ENCODE data around the gene EXOSC6. TPM values are rescaled to one million over a fixed set of nuclear protein-coding genes. Genes with fewer than 3 reads are reported as not detected.
"Not testable (repeated sequence)": the region's sequence is repeated elsewhere in the genome, so short reads cannot be mapped to it uniquely, and the experiment has no call there.

Gene EXOSC6
- total RNA-seq, 1 donor from 2014 or later = 8.2 TPM

DNA sequence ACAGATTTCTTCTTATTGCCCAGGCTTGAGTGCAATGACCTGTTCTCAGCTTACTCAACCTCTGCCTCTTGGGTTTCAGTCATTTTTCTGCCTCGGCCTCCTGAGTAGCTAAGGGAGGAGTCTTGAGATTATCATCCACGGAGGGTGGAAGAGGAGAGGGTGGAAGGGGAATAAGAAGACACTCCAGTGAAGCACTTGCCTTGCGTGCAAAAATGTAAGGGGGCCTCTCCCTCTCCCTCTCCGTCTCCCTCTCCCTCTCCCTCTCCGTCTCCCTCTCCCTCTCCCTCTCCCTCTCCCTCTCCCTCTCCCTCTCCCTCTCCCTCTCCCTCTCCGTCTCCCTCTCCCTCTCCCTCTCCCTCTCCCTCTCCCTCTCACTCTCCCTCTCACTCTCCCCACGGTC is 48.2 kb downstream of the EXOSC6 start:
- not testable (repeated sequence) for ATAC-seq; DNase-seq (ENCODE audit: low spot score)

DNA sequence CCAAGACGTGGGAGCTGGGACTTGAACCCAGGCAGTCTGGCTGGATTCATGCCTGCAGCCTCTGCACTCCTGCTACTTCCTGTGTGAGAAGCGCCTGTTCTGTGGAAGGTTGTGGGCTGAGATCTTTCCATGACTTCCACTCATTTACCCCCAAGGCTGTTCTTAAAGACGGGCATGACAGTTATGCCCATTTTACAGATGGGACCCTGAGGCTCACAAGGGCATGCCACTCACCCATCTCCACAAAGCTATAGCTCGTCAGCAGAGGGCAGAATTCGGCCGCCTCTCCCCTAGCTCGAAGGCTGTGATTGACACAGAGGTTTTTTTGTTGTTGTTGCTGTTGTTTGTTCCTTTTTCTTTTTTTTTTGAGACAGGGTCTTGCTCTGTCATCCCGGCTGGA is 51.7 kb downstream of the EXOSC6 start:
- ATAC-seq; DNase-seq (ENCODE audit: low spot score): not testable (repeated sequence)

DNA sequence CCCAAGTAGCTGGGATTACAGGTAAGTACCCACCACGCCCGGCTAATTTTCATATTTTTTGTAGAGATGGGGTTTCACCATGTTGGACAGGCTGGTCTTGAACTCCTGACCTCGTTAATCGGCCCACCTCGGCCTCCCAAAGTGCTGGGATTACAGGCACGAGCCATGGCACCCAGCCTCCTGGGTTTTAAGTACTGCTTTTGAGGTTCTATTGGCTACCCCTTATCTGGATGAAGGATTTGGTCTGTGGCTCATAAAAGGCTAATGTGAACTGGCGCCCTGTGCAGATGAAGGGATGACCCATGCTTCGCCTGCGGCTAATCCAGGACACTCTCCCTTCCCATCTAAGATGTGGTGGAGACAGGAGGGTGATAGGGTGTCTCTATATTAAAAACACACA is 52.6 kb downstream of the EXOSC6 start:
- not testable (repeated sequence) for ATAC-seq; DNase-seq (ENCODE audit: low spot score)

DNA sequence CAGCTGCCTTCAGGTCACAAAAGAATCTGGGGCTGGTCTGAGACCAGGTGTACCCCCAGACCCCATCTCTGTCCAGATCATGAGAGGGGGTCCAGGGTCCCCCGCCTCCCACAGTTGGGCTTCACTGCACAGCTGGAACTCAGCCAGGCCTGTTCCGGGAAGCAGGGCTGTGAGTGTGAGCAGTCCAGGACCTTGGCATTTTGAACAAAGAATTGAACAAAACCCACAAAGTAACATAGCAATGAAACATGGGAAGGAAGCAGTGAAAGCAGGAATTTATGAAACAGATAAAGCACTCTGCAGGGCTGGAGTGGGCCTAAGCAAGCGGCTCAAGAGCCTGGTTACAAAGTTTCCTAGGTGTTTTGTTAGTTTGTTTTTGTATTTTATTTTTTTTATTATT is 53.1 kb downstream of the EXOSC6 start:
- ATAC-seq = peak; percentile 34
- not testable (repeated sequence) for DNase-seq (ENCODE audit: low spot score)

DNA sequence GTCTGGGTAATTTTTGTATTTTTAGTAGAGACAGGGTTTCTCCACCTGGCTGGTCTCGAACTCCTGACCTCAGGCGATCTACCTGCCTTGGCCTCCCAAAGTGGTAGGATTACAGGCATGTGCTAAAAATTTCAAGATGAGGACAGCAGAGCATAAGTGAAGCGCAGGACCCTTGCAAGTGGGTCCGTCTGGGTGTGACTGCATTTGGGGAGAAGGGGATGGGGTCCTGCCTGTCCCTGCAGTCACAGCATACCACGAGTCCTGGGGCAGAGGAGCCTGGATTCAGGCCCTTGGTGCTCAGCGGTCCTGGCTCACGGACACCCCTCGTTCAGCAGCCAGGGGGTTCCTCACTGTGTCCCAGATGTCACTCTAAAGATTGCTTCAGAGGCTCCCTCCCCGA is 53.5 kb downstream of the EXOSC6 start:
- not testable (repeated sequence) for ATAC-seq

GRCh38 chr16:70197611-70198010 is 54.1 kb downstream of the EXOSC6 start:
- not testable (repeated sequence) for DNase-seq (ENCODE audit: low spot score); ATAC-seq

More for the DNA sequence above, 53.5 kb downstream of the EXOSC6 start:
- DNase-seq (ENCODE audit: low spot score) = not testable (repeated sequence)

Other genes with a start within 250 kb of the EXOSC6 start
- gene PDPR, start 137.6 kb downstream of the EXOSC6 start, total RNA-seq = 7.8 TPM
- gene CLEC18C, start 78.2 kb downstream of the EXOSC6 start, total RNA-seq = 0.40 TPM
- 82.4 TPM for gene AARS1, start 37.6 kb upstream of the EXOSC6 start, total RNA-seq
- gene DDX19B, start 47.2 kb upstream of the EXOSC6 start, total RNA-seq = 14.6 TPM
- gene DDX19A, start 95.0 kb upstream of the EXOSC6 start, total RNA-seq = 15.3 TPM
- gene ST3GAL2, start 187.2 kb upstream of the EXOSC6 start, total RNA-seq = 14.7 TPM
- 20.1 TPM for gene FCSK, start 202.7 kb upstream of the EXOSC6 start, total RNA-seq

Measured in left lobe of liver (tissue), 2 donors.